PC-3 (cell line): ENCODE data around the gene NCBP3. TPM values are rescaled to one million over a fixed set of nuclear protein-coding genes. Genes with fewer than 3 reads are reported as not detected.

Source experiments
- ATAC-seq: fragments of 200-7000 bp; cut with Tn5 transposase; 2 replicates; pipeline ENCODE4 v1.9.1; 2020; ENCODE audit warnings: mild to moderate bottlenecking, moderate library complexity
- BruUV-seq: library from RNA; stranded (reverse); fragments of 400-500 nt; replicated peaks from 2 replicates; lab custom pipeline; 2021; lab: Mats Ljungman, UMichigan
- CTCF ChIA-PET: fragments of 300-600 bp; sonication (Branson Sonifier 250); formaldehyde crosslinking; loops from one replicate; lab custom pipeline; 2022; ENCODE audit warnings: antibody characterized with exemption; lab: Charles Lee
- POLR2A ChIA-PET: fragments of 300-600 bp; sonication (Branson Sonifier 250); formaldehyde crosslinking; loops from one replicate; lab custom pipeline; 2022; ENCODE audit warnings: antibody characterized with exemption; ENCODE audit not compliant: unreplicated experiment; lab: Charles Lee
- DNase-seq: peaks from one replicate; pipeline ENCODE4 v3.0.0-alpha.2; 2015
- H2AFZ ChIP-seq: fragments of 300-600 bp; sonication (generic); 2 replicates; pipeline ENCODE4 v1.6.0; 2016; ENCODE audit warnings: antibody characterized with exemption, low read length
- H3F3A ChIP-seq: fragments of 300-600 bp; sonication (generic); one replicate; pipeline ENCODE4 v1.6.0; 2017; ENCODE audit warnings: antibody characterized with exemption, low read length, control low read depth, mild to moderate bottlenecking; ENCODE audit not compliant: unreplicated experiment
- H3K27ac ChIP-seq: fragments of 300-600 bp; sonication (generic); 2 replicates; pipeline ENCODE4 v1.5.1; 2016; ENCODE audit warnings: mild to moderate bottlenecking, low read length
- H3K27me3 ChIP-seq: fragments of 300-600 bp; sonication (generic); 2 replicates; pipeline ENCODE4 v1.6.1; 2016; ENCODE audit warnings: low read length, mixed read lengths
- H3K36me3 ChIP-seq: fragments of 300-600 bp; sonication (generic); 2 replicates; pipeline ENCODE4 v1.6.1; 2016; ENCODE audit warnings: low read depth, mixed run types, low read length, mixed read lengths
- H3K4me1 ChIP-seq: fragments of 300-600 bp; sonication (generic); 2 replicates; pipeline ENCODE4 v1.5.1; 2016; ENCODE audit warnings: low read length; ENCODE audit not compliant: insufficient read depth
- H3K4me2 ChIP-seq: fragments of 300-600 bp; sonication (generic); 2 replicates; pipeline ENCODE4 v1.6.0; 2016; ENCODE audit warnings: low read length
- H3K4me3 ChIP-seq: fragments of 300-600 bp; sonication (generic); 2 replicates; pipeline ENCODE4 v1.5.1; 2016; ENCODE audit warnings: mild to moderate bottlenecking, low read length, mixed read lengths
- H3K79me2 ChIP-seq: fragments of 300-600 bp; sonication (generic); 2 replicates; pipeline ENCODE4 v1.6.1; 2017; ENCODE audit warnings: low read length, mixed read lengths
- H3K9ac ChIP-seq: fragments of 300-600 bp; sonication (generic); 2 replicates; pipeline ENCODE4 v1.6.0; 2016; ENCODE audit warnings: mild to moderate bottlenecking, low read length
- H3K9me2 ChIP-seq: fragments of 300-600 bp; sonication (generic); replicated peaks from 2 replicates; pipeline ENCODE4 v1.6.1; 2016; ENCODE audit warnings: mixed run types, low read length, mixed read lengths
- H3K9me3 ChIP-seq: fragments of 300-600 bp; sonication (generic); 2 replicates; pipeline ENCODE4 v1.6.1; 2016; ENCODE audit warnings: low read length, mixed read lengths
- H4K20me1 ChIP-seq: fragments of 300-600 bp; sonication (generic); 2 replicates; pipeline ENCODE4 v1.6.1; 2016; ENCODE audit warnings: low read length, mixed read lengths
- EZH2 ChIP-seq: fragments of 300-600 bp; sonication (generic); IDR thresholded peaks from one replicate; pipeline ENCODE4 v1.6.1; 2017; ENCODE audit warnings: antibody characterized with exemption, mild to moderate bottlenecking, low read length; ENCODE audit not compliant: unreplicated experiment
- EZH2phosphoT487 ChIP-seq: fragments of 300-600 bp; sonication (generic); IDR thresholded peaks from 2 replicates; pipeline ENCODE4 v1.6.1; 2018; ENCODE audit warnings: mild to moderate bottlenecking, antibody characterized with exemption, low read length, borderline replicate concordance
- intact Hi-C: fragments of 100-400 bp; cut with micrococcal nuclease; formaldehyde crosslinking; loops from 2 replicates; pipeline ENCODE4 v1.9.0; 2023
- total RNA-seq: library from RNA; depleted of rRNA; stranded (reverse); fragments of >200 nt; gene quantifications from 2 replicates; pipeline ENCODE4 v1.2.3, GENCODE V29; 2014
- TF ChIP-seq, protein P1 (sequence below): fragments of 300-600 bp; sonication (generic); conservative IDR thresholded peaks from 2 replicates; pipeline ENCODE4 v1.5.1; 2017; ENCODE audit warnings: antibody characterized with exemption, low read depth, mild to moderate bottlenecking, low read length

NCBP3 gene
- total RNA-seq, 1 experiment from 2014 or later, result 21.0 TPM

DNA sequence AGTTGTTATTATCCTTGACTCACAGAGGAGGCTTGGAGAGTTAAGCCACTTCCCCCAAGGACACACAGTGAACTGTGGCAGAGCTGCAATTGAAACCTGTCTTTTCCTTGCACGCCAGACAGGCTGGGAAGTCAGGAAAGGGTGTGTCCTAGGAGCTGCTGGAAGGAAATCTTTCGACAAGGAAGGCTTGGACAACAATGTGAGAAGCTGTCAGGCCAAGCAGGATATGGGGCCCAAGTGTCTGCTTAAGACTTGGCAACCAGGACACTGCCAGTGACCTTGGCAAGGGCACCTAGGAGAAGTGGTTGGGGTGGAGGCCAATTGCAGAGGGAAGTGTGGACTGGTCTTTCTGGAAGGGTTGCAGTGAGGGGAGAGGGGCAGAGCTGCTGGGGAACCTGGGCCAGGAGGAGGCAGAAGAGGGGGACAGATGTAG lies 48.9 kb upstream of the NCBP3 start:
- Histone ChIP-seq H2AFZ (0 out of 2 replicates have a peak overlapping the region, but pooled peaks have one; percentile 15), H3K79me2 (peaks cover 18% of the 10 kb centered on the region), H3K4me1 (peaks cover 42% of the 10 kb centered on the region), H4K20me1 (no peaks in the 10 kb centered on the region), H3K9me2 (no peaks in the 10 kb centered on the region), H3K27ac (peak overlapping the region; percentile 49), H3K27me3 (no peaks in the 10 kb centered on the region), H3K4me3 (no peak overlapping the region), H3K9ac (no peak overlapping the region), H3F3A (no peaks in the 10 kb centered on the region), H3K9me3 (no peaks in the 10 kb centered on the region), H3K36me3 (no peaks in the 10 kb centered on the region), H3K4me2 (peak overlapping the region; percentile 50)
- TF ChIP-seq, protein P1, sequence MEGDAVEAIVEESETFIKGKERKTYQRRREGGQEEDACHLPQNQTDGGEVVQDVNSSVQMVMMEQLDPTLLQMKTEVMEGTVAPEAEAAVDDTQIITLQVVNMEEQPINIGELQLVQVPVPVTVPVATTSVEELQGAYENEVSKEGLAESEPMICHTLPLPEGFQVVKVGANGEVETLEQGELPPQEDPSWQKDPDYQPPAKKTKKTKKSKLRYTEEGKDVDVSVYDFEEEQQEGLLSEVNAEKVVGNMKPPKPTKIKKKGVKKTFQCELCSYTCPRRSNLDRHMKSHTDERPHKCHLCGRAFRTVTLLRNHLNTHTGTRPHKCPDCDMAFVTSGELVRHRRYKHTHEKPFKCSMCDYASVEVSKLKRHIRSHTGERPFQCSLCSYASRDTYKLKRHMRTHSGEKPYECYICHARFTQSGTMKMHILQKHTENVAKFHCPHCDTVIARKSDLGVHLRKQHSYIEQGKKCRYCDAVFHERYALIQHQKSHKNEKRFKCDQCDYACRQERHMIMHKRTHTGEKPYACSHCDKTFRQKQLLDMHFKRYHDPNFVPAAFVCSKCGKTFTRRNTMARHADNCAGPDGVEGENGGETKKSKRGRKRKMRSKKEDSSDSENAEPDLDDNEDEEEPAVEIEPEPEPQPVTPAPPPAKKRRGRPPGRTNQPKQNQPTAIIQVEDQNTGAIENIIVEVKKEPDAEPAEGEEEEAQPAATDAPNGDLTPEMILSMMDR, result no peak
- TF ChIP-seq EZH2phosphoT487, result no peak
- POLR2A ChIA-PET, result interaction anchor here (0.7 kb wide), 1 partner anchor 73 kb away, joined by 13 read pairs; no protein-coding TSS in a partner anchor
- ATAC-seq (peak; percentile 6; the same call in 1 of the 2 replicates), DNase-seq (peak; percentile 59)
- intact Hi-C loops, result no loop called here
- BruUV-seq, result no TSS peak
- CTCF ChIA-PET, result no interaction called here

DNA sequence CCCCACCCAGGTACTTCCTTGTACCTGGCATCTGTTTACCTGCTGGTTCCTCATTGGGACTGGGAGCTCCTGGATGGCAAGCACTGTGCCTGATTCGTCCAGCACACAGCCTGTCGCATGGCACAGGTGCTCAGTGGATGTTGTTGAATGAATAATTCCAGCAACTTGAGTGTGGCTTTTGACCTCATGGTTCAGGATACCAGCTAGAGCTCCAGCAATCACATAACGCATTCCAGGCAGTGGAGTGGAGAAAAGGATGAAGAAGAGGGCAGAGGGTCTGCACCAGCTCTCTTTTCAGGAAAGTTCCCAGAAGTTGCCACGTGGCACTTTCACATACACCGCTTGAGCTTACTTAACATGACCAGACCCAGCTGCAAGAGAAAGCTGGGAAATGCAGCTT lies 48.1 kb upstream of the NCBP3 start:
- Histone ChIP-seq H3K4me2 (no peak overlapping the region), H3K27me3 (no peaks in the 10 kb centered on the region), H3K79me2 (peaks cover 26% of the 10 kb centered on the region), H2AFZ (no peak overlapping the region), H3F3A (no peaks in the 10 kb centered on the region), H3K9me3 (no peaks in the 10 kb centered on the region), H4K20me1 (no peaks in the 10 kb centered on the region), H3K4me1 (peaks cover 50% of the 10 kb centered on the region), H3K9me2 (no peaks in the 10 kb centered on the region), H3K4me3 (no peak overlapping the region), H3K27ac (no peak overlapping the region), H3K9ac (no peak overlapping the region), H3K36me3 (no peaks in the 10 kb centered on the region)
- no peak for DNase-seq
- no peak for ATAC-seq
- TF ChIP-seq, protein P1, result no peak
- TF ChIP-seq EZH2phosphoT487, result no peak
- ChIA-PET CTCF (no interaction called here), POLR2A (no interaction called here)
- intact Hi-C loops, result no loop called here
- BruUV-seq, result no TSS peak

DNA sequence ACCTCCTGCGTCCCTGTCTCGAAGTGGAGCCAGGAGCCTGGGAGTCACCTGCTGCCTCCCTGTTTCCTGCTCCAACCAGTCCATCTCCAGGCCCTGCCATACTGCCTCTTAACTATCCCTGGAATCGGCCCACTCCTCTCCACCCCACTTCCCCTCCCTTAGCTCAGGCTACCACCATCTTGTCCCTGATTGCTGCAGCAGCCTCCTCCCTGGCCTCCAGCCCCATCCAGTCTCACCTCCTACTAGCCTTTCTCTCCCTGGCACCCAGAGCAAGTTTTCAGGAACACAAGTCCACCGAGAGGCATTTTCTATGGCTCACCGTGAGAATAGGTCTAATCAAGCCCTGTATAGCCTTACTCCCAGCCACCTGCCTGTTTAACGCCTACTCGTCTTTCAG lies 47.7 kb upstream of the NCBP3 start:
- Histone ChIP-seq H3K9me2 (no peaks in the 10 kb centered on the region), H3K9me3 (no peaks in the 10 kb centered on the region), H3F3A (no peaks in the 10 kb centered on the region), H3K4me2 (peak overlapping the region; percentile 86; the same call in 1 of the 2 replicates), H3K36me3 (no peaks in the 10 kb centered on the region), H2AFZ (peak overlapping the region; percentile 75), H3K27me3 (no peaks in the 10 kb centered on the region), H3K79me2 (peaks cover 30% of the 10 kb centered on the region), H3K4me3 (peak overlapping the region; percentile 65; the same call in 1 of the 2 replicates), H3K27ac (no peak overlapping the region), H4K20me1 (no peaks in the 10 kb centered on the region), H3K9ac (no peak overlapping the region), H3K4me1 (peaks cover 54% of the 10 kb centered on the region)
- ChIA-PET POLR2A (no interaction called here), CTCF (interaction anchor here (1.4 kb wide), 1 partner anchor 48 kb away, joined by 4 read pairs; the partner anchor contains the start of gene NCBP3)
- DNase-seq, result no peak
- intact Hi-C loops, result no loop called here
- no peak for ATAC-seq
- TF ChIP-seq EZH2phosphoT487 (no peak), EZH2 (no peak)
- TF ChIP-seq, protein P1, result no peak
- BruUV-seq, result no TSS peak
